ENCODE results near the gene CTBP1.

The CTBP1 gene

DNA sequence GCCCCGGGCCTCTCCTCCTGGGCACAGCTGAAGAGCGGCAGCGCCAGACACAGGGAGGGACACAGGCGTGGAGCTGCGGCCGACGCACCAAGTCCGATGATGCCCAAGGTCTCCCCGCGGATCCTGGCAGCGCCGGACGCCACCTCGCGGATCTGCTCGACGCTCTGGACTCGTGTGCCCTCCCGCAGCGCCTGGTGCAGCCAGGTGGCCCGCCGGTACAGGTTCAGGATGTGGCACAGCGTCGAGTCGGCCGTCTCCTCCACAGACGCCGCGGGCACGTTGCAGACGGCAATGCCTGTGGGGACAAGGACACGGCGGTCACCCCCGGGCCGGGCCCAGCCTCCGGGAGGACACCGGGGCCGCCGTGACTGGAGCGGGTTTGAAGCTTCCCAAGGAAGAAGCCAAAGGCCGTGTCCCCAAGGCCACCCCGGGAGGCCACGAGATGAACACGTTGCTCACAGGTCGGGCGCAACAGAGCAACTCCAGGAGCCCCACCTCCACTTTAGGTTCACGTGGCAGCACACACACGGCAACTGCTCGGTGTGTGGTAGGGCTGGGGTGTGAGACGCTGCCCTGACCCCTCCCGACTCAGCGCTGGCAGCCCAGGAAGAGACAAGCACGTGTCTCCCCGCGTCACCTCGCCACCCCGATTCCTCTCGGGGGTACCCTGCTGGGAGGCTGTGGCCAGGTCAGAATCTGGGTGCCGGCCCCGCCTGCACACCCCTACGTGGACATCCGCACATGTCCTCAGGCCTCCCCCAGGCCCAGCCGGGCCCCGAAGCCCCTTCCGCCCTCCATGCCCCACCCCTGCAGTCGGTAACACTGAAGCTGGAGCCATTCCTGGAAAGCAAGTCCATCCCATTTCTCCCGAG lies 23.4 kb downstream of the CTBP1 start:
- no peak for DNase-seq

- DNase-seq = no peak
These were observed 24.8 kb downstream of the CTBP1 start for GRCh38 chr4:1223841-1224809.

- DNase-seq = no peak
These were observed 25.8 kb downstream of the CTBP1 start for GRCh38 chr4:1222938-1223690.

DNA sequence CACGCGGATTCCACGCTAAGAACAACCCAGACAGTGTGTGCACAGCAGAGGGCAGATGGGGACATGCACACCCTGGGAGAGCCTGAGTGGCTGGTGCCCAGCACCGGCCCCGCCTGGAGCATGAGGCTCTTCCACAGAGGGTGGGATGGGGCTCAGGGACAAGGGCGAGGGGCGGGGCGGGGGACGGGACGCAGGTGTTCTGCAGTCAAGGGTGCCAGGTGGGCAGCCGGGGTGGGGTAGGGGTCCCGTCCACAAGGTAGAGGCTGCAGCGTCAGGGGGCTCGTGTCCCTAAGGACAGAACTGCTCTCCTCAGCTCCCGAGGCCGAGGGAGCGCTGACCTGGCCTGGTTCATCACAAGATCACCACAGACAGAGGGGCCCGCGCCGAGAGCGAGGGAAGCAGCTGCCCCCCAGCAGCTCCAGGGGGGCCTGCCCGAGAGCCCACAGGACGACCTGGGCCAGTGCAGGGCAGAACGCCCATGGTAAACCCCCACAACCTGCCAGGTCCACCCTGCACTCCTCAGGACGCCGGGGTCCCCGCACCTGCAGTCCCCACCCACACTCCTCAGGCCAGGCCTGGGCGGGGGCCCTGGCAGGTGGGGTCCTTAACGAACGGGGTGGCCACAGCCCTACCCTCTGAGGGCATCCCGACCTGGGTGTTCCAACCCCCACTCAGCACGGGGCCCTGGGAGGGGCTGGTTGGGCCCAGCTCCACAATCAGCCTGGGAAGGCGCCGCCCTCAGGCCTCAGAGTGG lies 26.7 kb downstream of the CTBP1 start:
- no peak for DNase-seq

GRCh38 chr4:1221155-1221870 lies 27.6 kb downstream of the CTBP1 start:
- DNase-seq = no peak

DNA sequence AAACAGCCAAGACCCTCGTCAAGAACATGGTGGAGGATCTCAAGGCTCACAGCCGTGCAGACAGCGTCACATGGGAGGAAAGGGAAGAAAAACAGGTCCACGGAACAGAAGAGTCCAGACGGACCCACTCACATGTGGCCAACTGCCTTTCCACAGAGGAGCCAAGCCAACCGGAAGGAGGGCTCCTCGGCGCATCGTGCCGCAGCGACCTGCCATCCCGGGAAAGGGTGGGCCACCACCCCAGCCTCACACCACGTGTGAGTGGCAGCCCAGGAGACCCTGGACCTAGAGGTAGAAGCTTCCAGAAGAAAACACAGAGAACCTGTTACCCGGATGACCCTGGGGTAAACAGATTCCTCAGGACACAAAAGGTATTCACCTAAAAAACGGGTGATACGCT lies 28.4 kb downstream of the CTBP1 start:
- no peak for DNase-seq

DNA sequence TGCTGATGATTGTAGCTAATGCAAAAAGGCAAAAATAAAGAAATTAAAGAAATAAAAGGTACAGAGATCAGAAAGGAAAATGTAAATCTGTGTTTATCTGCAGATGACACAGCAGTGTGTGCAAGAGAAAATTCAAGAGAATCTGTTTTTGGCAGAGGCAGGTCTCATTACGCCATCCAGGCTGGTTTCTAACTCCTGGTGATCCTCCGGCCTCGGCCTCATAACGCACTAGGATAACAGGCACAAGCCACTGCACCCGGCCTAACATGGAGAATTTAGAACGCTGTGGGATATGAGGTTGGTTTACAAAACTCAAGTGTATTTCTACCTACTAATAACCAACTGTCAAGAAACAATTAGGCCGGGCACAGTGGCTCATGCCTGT lies 29.4 kb downstream of the CTBP1 start:
- no peak for DNase-seq

GRCh38 chr4:1218634-1219565 lies 30.0 kb downstream of the CTBP1 start:
- no peak for DNase-seq

DNA sequence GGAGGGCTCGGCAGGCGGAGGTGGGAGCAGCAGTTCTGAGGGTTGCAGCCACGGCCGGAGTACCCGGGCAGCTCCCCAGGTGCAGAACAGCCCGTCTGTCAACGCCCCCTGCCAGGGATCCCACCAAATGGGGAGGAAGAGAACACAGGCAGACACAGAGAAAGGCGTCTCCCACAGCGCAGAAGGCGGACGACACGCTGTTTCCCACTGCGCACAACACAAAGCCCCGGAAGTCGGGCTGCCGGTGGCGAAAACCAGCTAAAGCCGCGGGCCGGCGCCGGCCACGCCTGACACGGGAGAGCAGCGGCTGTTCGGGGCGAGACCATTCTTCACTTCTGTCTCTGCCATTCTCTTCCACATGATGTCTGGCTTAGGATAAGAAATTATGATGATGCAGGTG lies 31.6 kb downstream of the CTBP1 start:
- DNase-seq = no peak

DNA sequence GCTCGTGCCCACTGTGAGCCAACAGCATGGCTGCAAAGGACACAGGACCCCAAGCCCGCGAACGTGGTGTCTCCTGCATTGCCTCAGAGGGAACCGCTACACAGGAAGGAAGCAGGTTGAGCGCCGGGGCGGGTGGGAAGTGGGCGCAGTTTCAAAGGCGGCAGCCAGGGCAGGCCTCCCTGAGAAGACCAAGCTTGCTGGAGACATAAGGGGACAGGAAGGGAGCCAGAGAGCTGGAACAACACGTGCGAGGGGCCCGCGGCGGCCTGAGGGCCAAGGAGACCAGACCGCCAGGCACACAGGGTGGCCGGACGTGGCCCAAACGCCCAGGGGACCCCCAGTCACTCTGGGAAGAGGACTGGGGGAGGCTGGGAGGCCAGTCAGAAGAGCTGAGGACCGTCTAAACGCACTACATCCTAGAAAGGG lies 32.0 kb downstream of the CTBP1 start:
- DNase-seq = no peak

DNA sequence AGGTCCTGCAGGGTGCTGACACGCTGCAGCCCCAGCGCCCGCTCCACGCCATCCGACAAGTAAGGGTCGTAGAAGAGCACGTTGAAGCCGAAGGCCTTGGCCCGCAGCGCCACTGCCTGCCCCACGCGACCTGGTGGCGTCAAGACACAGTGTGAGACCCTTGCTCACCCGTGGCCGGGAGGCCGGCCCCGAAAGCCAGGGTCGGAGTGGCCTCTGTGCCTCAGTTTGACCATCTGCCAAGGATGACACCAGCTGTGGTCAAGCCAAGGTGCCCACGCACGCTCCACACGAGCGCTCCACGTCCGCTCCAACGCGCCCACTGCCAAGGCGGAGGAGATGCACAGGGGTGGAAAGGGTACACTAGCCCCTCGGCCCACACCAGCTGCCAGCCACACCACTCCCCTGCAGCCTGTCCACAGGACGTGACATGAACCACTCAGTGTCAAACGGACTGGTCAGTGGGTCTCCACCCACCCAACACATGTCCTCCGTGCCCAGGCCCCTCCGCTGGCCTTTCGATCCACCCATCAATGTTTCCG lies 32.8 kb downstream of the CTBP1 start:
- DNase-seq = no peak

DNA sequence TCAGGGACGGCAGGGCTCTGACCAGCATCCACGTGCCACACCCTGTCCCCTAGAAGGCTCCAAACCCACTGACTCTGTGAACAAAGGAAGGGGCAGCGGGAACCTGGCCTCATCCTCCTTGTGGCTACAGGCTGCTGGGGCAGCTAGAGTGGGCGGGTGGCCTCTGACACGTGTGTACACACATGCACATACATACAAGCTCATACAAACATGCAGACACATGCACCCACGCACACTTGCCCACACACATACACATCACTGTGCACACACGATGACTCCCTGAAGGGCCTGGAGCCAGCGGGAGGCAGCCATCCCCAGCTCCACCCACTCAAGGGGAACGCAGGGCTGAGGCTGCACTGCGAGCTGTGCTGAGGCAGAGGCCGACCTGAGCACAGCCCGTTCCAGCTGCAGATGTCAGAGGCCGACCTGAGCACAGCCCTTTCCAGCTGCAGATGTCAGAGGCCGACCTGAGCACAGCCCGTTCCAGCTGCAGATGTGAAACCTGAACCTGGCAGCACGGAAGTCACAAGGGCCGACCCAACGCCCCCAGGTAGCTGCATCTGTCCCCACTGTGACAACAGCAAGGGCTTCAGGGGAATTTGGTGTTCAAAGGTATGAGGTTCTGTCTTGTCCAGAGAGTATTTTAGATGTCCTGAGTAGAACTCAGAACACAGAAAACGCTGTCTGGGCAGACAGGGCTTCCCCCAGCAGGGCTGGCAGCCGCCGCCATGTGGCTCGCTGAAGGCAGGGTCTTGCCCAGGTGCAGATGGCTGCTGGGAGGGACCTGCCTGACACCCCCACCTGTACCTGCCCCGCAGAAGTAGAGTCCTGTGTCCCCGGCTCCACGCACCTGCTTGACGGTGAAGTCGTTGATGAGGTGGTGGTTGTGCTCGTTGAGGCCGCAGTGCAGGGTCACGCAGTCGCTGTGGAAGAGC lies 33.5 kb downstream of the CTBP1 start:
- no peak for DNase-seq

- DNase-seq = no peak
These were observed 34.5 kb downstream of the CTBP1 start for GRCh38 chr4:1214101-1215095.

- DNase-seq = no peak
These were observed 35.5 kb downstream of the CTBP1 start for GRCh38 chr4:1213336-1213995.

- no peak for DNase-seq
These were observed 36.2 kb downstream of the CTBP1 start for GRCh38 chr4:1212546-1213335.

Measured in right kidney (tissue), 1 donor.